IMR-90 (cell line): ENCODE measurements around the gene GRIA3.
"Not testable (repeated sequence)": the region's sequence is repeated elsewhere in the genome, so short reads cannot be mapped to it uniquely, and the experiment has no call there.

Experiments
- MXI1 ChIP-seq: IDR thresholded peaks from 2 replicates; pipeline ENCODE4 v1.6.1; 2012; ENCODE audit warnings: low read depth, mild to moderate bottlenecking, low read length, moderate library complexity, borderline replicate concordance
- POLR2A ChIP-seq: IDR thresholded peaks from 2 replicates; pipeline ENCODE4 v1.6.1; 2012; ENCODE audit warnings: mild to moderate bottlenecking, low read depth, low read length
- RAD21 ChIP-seq: IDR thresholded peaks from 2 replicates; pipeline ENCODE4 v1.6.1; 2012; ENCODE audit warnings: low read length, improper control_type of control experiment
- TF ChIP-seq, protein P1 (sequence below): conservative IDR thresholded peaks from 2 replicates; pipeline ENCODE4 v1.5.1; 2012; ENCODE audit warnings: mild to moderate bottlenecking, low read depth, low read length, improper control_type of control experiment
- TF ChIP-seq, protein P2 (sequence below): fragments of 150-350 bp; IDR thresholded peaks from 2 replicates; pipeline ENCODE4 v1.6.1; 2017; ENCODE audit warnings: mild to moderate bottlenecking, antibody characterized with exemption, low read length, low read depth

DNA sequence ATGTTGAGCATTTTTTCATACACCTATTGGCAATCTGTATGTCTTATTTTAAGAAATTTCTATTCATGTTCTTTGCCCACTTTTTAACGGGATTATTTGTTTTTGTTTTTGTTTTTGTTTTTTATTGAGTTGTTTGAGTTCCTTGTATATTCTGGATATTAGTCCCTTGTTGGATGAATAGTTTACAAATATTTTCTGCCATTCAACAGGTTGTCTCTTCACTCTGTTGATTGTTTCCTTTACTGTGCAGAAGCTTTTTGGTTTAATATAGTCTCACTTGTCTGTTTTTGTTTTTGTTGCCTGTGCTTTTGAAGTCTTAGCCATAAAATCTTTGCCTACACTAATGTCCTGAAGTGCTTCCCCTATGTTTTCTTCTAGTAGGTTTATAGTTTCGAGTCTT, 202.1 kb downstream of the GRIA3 start:
- TF ChIP-seq, protein P1, sequence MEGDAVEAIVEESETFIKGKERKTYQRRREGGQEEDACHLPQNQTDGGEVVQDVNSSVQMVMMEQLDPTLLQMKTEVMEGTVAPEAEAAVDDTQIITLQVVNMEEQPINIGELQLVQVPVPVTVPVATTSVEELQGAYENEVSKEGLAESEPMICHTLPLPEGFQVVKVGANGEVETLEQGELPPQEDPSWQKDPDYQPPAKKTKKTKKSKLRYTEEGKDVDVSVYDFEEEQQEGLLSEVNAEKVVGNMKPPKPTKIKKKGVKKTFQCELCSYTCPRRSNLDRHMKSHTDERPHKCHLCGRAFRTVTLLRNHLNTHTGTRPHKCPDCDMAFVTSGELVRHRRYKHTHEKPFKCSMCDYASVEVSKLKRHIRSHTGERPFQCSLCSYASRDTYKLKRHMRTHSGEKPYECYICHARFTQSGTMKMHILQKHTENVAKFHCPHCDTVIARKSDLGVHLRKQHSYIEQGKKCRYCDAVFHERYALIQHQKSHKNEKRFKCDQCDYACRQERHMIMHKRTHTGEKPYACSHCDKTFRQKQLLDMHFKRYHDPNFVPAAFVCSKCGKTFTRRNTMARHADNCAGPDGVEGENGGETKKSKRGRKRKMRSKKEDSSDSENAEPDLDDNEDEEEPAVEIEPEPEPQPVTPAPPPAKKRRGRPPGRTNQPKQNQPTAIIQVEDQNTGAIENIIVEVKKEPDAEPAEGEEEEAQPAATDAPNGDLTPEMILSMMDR = not testable (repeated sequence)
- TF ChIP-seq RAD21, POLR2A, MXI1: not testable (repeated sequence)
- TF ChIP-seq, protein P2, sequence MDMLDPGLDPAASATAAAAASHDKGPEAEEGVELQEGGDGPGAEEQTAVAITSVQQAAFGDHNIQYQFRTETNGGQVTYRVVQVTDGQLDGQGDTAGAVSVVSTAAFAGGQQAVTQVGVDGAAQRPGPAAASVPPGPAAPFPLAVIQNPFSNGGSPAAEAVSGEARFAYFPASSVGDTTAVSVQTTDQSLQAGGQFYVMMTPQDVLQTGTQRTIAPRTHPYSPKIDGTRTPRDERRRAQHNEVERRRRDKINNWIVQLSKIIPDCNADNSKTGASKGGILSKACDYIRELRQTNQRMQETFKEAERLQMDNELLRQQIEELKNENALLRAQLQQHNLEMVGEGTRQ = not testable (repeated sequence)
